SK-N-SH (cell line): ENCODE measurements around the gene AGFG1.

Experiments used
- FOXM1 ChIP-seq: IDR thresholded peaks from 2 replicates; pipeline ENCODE4 v1.4.0; 2012; ENCODE audit warnings: low read depth, mild to moderate bottlenecking
- GABPA ChIP-seq: IDR thresholded peaks from 2 replicates; pipeline ENCODE4 v1.4.0; 2012; ENCODE audit warnings: low read depth, mild to moderate bottlenecking
- JUND ChIP-seq: IDR thresholded peaks from 2 replicates; pipeline ENCODE4 v1.4.0; 2012
- MAX ChIP-seq: IDR thresholded peaks from 2 replicates; pipeline ENCODE4 v1.4.0; 2012; ENCODE audit warnings: low read depth
- MXI1 ChIP-seq: IDR thresholded peaks from 2 replicates; pipeline ENCODE4 v1.6.1; 2012; ENCODE audit warnings: mild to moderate bottlenecking, low read depth, low read length, improper control_type of control experiment
- NFIC ChIP-seq: IDR thresholded peaks from 2 replicates; pipeline ENCODE4 v1.4.0; 2012; ENCODE audit warnings: borderline replicate concordance
- NRF1 ChIP-seq: IDR thresholded peaks from 2 replicates; pipeline ENCODE4 v1.6.1; 2012; ENCODE audit warnings: low read depth, mild to moderate bottlenecking, low read length
- RXRA ChIP-seq: IDR thresholded peaks from 2 replicates; pipeline ENCODE4 v1.4.0; 2012; ENCODE audit warnings: low read depth, mild to moderate bottlenecking, borderline replicate concordance
- TF ChIP-seq, protein P1 (sequence below): fragments of 200-600 bp; sonication (generic); IDR thresholded peaks from 2 replicates; pipeline ENCODE4 v1.6.1; 2017; ENCODE audit warnings: antibody characterized with exemption, mild to moderate bottlenecking, moderate library complexity
- TF ChIP-seq, protein P2 (sequence below): fragments of 150-350 bp; IDR thresholded peaks from 2 replicates; pipeline ENCODE4 v1.6.1; 2017; ENCODE audit warnings: antibody characterized with exemption, low read length, low read depth, borderline replicate concordance

DNA sequence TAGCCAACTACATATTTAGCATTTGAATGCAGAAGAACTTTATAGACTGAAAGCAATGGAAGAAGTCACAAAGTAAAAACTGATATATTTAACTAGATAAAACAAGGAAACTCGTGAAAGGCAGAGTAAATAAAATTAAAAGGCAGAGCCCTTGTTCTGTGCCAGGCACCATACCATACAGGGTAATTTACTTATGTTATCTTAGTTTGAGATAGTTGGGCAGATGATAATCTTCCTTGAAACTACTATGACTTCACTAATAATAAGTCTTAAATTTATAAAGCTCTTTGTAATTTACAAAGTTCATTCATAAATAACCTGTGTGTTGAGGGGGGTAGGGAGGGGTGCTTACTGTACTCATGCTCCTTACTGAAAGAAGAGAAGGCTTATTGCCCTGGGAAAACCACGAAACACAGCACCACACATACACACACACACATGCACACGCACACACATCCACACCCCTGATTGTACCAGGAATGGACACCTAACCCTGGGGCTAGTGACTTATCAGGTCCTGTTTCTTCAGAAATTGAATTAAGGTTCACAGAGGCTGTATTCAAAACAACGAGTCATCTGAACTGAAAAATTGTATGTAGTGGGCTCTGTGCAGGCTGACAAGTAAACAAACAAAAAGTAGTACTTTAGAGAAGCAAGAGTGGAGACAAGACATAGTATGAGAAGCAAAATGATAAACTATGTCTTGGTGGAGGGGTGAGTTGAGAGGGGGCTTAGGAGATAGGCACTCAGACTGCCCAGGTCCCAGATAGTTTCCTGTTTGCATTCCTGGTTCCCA is 38.1 kb downstream of the AGFG1 start:
- no peak for TF ChIP-seq RXRA
- TF ChIP-seq, protein P1, sequence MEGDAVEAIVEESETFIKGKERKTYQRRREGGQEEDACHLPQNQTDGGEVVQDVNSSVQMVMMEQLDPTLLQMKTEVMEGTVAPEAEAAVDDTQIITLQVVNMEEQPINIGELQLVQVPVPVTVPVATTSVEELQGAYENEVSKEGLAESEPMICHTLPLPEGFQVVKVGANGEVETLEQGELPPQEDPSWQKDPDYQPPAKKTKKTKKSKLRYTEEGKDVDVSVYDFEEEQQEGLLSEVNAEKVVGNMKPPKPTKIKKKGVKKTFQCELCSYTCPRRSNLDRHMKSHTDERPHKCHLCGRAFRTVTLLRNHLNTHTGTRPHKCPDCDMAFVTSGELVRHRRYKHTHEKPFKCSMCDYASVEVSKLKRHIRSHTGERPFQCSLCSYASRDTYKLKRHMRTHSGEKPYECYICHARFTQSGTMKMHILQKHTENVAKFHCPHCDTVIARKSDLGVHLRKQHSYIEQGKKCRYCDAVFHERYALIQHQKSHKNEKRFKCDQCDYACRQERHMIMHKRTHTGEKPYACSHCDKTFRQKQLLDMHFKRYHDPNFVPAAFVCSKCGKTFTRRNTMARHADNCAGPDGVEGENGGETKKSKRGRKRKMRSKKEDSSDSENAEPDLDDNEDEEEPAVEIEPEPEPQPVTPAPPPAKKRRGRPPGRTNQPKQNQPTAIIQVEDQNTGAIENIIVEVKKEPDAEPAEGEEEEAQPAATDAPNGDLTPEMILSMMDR: no peak
- no peak for TF ChIP-seq FOXM1
- no peak for TF ChIP-seq GABPA
- TF ChIP-seq NRF1: no peak
- TF ChIP-seq MXI1: peak; percentile 38; the same call in 1 of the 2 replicates
- TF ChIP-seq MAX: no peak
- TF ChIP-seq JUND: no peak
- TF ChIP-seq NFIC: no peak
- TF ChIP-seq, protein P2, sequence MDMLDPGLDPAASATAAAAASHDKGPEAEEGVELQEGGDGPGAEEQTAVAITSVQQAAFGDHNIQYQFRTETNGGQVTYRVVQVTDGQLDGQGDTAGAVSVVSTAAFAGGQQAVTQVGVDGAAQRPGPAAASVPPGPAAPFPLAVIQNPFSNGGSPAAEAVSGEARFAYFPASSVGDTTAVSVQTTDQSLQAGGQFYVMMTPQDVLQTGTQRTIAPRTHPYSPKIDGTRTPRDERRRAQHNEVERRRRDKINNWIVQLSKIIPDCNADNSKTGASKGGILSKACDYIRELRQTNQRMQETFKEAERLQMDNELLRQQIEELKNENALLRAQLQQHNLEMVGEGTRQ: no peak
